ENCODE data around the gene KMT2E. TPM values are rescaled to one million over a fixed set of nuclear protein-coding genes. Genes with fewer than 3 reads are reported as not detected.
A peak's percentile ranks its signal among the peaks of the same experiment; 100 is the strongest.

Gene KMT2E
- total RNA-seq, 3 donors from 2014 or later = 115 to 135 (median 132) TPM

DNA sequence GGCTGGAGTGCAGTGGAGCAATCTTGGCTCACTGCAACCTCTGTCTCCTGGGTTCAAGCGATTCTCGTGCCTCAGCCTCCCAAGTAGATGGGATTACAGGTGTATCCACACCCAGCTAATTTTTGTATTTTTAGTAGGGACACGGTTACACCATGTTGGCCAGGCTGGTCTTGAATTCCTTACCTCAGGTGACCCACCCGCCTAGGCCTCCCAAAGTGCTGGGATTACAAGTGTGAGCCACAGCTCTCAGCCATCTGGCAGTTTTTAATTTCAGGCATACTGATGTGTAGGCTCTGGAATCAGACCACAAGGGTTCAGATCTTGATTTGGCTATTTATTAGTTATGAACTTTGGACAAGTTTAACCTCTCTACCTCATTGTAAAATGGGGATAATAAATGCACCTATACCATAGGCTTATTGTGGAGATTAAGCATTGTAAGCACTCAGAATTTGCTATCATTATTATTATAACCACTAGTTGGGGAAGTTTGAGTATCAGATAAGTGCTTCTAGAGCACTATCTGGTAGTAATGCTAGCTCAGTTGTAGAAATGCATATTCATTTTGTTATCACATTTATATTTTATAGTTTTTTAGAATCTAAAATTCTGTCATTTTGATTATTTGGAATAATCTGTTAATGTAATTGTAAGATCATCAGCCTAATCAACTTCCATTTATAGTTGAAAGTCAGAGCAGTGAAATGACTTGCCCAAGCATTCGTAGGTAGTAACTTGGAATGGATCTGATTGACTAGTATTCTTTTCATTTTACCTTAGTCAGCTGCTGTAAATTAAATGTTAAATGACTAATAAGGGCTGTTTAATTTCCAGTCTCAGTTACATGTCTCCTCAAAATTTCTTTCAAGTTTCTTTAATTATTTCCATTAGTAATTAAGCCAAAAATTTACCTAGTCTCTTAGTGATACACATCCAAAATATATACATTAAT is 22.5 kb downstream of the KMT2E start:
- Histone ChIP-seq H3K4me3 (no peak overlapping the region), H3K9me3 (no peaks in the 10 kb centered on the region), H3K4me1 (ENCODE audit: low read depth) (peaks cover 46% of the 10 kb centered on the region), H3K36me3 (ENCODE audit: low read depth) (peaks cover 4% of the 10 kb centered on the region)
- TF ChIP-seq, protein P1, sequence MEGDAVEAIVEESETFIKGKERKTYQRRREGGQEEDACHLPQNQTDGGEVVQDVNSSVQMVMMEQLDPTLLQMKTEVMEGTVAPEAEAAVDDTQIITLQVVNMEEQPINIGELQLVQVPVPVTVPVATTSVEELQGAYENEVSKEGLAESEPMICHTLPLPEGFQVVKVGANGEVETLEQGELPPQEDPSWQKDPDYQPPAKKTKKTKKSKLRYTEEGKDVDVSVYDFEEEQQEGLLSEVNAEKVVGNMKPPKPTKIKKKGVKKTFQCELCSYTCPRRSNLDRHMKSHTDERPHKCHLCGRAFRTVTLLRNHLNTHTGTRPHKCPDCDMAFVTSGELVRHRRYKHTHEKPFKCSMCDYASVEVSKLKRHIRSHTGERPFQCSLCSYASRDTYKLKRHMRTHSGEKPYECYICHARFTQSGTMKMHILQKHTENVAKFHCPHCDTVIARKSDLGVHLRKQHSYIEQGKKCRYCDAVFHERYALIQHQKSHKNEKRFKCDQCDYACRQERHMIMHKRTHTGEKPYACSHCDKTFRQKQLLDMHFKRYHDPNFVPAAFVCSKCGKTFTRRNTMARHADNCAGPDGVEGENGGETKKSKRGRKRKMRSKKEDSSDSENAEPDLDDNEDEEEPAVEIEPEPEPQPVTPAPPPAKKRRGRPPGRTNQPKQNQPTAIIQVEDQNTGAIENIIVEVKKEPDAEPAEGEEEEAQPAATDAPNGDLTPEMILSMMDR (IDR thresholded peaks at IDR 0.05) = no peak
- DNase-seq (no peak), ATAC-seq (peak; percentile 31)
- intact Hi-C loops (cut with DNase I, micrococcal nuclease) = no loop called here

DNA sequence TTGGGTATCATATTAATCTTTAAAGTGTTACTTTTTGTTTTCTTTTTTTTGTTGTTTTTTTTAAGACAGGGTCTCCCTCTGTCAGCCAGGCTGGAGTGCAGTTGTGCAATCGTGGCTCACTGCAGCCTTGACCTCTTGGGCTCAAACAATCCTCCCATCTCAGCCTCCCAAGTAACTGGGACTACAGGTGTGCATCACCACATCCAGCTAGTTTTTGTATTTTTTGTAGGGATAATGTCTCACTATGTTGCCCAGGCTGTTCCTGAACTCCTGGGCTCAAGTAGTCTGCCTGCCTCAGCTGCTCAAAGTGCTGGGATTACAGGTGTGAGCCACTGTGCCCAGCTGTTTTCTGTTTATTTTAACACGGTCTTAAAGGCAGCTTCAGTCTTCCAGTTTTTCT is 23.3 kb downstream of the KMT2E start:
- no peak for DNase-seq
- ATAC-seq = no peak
- Histone ChIP-seq H3K4me1 (ENCODE audit: low read depth) (peaks cover 46% of the 10 kb centered on the region), H3K4me3 (no peak overlapping the region), H3K9me3 (no peaks in the 10 kb centered on the region), H3K36me3 (ENCODE audit: low read depth) (peaks cover 4% of the 10 kb centered on the region)
- TF ChIP-seq, protein P1 (IDR thresholded peaks at IDR 0.05) = no peak
- intact Hi-C loops (cut with DNase I, micrococcal nuclease) = no loop called here

DNA sequence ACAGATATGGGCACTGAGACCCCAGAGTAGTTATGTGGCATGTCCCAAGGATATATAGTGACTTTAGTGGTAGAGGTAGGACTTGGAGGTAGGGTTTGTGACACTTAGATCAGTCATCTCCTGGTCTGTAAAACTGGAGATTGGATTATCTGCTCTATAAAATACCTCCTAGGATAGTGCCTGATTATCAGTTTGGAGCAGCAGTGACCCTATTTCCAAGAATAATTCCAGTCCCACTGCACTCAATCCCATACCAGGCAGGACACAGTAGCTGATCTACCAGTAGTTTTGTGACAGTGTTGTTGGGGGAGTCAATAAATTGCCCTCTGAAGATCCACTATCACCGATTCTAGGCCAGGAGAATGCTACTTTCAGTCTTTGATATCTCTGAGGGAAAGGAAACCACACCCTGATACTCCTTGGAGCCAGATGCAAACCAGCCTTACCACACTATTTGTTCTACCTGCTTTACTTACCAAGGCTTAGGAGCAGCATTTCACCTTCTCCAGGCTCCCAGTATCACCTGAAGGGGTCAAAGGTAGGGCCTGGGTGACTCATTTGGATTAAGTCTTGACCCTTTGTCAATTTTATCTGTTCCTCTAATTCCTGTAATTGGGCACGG is 30.6 kb downstream of the KMT2E start:
- peaks cover 8% of the 10 kb centered on the region for H3K4me1 ChIP-seq (ENCODE audit: low read depth)
- TF ChIP-seq, protein P1 (IDR thresholded peaks at IDR 0.05) = no peak
- intact Hi-C loops (cut with DNase I, micrococcal nuclease) = no loop called here
- H3K36me3 ChIP-seq (ENCODE audit: low read depth) = no peaks in the 10 kb centered on the region
- ATAC-seq = peak; percentile 54
- no peak for DNase-seq
- H3K9me3 ChIP-seq = no peaks in the 10 kb centered on the region
- H3K4me3 ChIP-seq = no peak overlapping the region

DNA sequence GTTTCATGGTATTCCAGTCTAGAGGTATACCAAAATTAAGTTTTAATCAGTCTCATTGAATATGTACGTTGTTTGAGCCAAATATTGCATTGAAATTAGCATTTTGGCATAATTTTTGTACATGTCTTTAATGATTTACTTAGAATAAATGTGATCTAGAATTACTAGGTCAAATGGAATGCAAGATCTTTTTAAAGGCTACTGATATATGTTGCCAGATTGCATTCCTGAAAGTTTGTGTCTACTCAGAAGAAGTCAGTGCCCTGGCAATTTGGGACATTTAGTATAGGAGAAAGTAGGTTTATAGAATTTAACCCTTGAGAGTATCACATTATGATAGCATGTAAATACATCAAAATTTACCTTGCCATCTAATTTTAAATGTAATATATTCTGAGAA is 32.4 kb downstream of the KMT2E start:
- Histone ChIP-seq H3K36me3 (ENCODE audit: low read depth) (no peaks in the 10 kb centered on the region), H3K4me1 (ENCODE audit: low read depth) (no peaks in the 10 kb centered on the region), H3K9me3 (no peaks in the 10 kb centered on the region), H3K4me3 (no peak overlapping the region)
- intact Hi-C loops (cut with DNase I, micrococcal nuclease) = no loop called here
- DNase-seq (no peak), ATAC-seq (no peak)
- TF ChIP-seq, protein P1 (IDR thresholded peaks at IDR 0.05) = no peak

DNA sequence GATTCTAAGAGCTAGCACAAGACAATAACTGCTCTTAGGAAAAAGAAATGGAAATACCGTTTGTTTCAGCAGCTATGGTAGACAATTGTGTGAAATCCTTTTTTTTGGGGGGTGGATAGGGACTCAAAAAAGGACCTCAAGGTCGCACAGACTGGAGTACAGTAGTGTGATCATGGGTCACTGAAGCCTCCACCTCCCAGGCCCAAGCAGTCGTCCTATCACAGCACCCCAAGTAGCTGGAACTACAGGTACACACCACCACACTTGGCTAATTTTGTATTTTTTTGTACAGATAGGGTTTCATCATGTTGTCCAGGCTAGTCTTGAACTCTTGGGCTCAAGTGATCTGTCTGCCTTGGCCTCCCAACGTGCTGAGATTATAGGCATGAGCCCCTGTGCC is 33.9 kb downstream of the KMT2E start:
- no peaks in the 10 kb centered on the region for H3K36me3 ChIP-seq (ENCODE audit: low read depth)
- H3K4me1 ChIP-seq (ENCODE audit: low read depth) = no peaks in the 10 kb centered on the region
- TF ChIP-seq, protein P1 (IDR thresholded peaks at IDR 0.05) = no peak
- H3K9me3 ChIP-seq = no peaks in the 10 kb centered on the region
- intact Hi-C loops (cut with DNase I, micrococcal nuclease) = no loop called here
- ATAC-seq (no peak), DNase-seq (no peak)
- H3K4me3 ChIP-seq = no peak overlapping the region
